OCI-LY3 (cell line): ENCODE data around the gene OSMR.

Source experiments
- CTCF ChIP-seq: fragments of 200-600, 300-600 bp; sonication (generic); IDR thresholded peaks from 2 replicates; pipeline ENCODE4 v1.5.1; 2014; ENCODE audit warnings: antibody characterized with exemption, low read length, low read depth
- EZH2phosphoT487 ChIP-seq: fragments of 200-600 bp; shearing (Covaris generic); IDR thresholded peaks from 2 replicates; pipeline ENCODE4 v1.6.1; 2018; ENCODE audit warnings: antibody characterized with exemption, mixed run types, low read depth

GRCh38 chr5:38832810-38833209 is 13.0 kb upstream of the OSMR start:
- TF ChIP-seq CTCF (no peak), EZH2phosphoT487 (no peak)
